Non-pigmented ciliary epithelial cell (primary cell): Measurements from ENCODE around the gene HSPH1.

Source experiments
- DNase-seq: peaks from one replicate; pipeline ENCODE4 v3.0.0-alpha.2; 2010; ENCODE audit warnings: low read depth

Gene HSPH1

DNA sequence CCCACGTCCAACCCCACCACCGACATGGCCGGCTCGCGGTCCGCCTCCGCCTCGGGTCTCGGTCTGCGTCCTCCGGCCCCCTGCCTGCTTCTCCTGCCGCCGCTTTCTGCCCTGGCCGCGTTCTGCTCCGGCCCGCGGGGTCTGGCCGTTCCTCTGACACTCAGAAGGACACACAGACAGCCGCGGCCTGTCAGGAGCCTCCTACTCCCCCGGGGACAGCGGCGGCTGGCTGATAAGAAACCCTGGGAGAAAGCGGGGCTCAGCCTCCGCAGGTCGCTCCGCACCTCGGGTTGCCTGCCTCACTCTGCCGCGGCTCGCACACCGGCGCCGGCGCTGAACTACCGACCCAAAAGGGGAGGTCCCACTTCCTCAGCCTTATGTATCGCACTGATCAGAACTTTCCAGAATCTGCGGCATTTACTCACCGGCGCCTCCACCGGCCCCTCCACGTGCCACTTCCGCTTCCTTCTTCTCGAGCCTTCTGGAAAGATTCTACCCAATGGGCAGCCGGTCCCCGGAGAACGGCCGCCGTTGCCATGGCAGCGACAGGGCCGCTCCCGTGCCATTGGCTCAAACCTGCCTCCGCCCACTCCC is at the start of gene HSPH1:
HSPH1 (minus strand) TSS at position 348 of the 594 bp plus-strand sequence; CDS start at position 26, 322 bp downstream.
- peak; percentile 84 for DNase-seq

DNA sequence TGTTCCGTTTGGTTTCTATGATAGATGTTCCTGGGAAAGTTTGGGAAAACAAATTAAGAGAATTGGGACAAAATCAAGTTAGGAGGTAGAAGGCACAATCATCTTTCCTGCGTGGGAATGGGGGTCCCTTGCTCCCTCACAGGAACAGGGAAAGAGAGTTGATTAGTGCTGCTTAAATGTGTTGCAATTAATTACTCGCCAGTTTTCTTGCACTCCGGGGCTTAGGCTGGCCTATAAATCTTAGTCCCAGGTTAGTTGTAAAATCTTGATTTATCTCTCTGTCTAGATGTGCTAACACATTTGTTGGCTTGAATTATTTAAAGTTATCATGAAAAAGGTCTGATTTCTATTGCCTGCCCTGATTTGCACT is 48.1 kb upstream of the HSPH1 start:
- no peak for DNase-seq

DNA sequence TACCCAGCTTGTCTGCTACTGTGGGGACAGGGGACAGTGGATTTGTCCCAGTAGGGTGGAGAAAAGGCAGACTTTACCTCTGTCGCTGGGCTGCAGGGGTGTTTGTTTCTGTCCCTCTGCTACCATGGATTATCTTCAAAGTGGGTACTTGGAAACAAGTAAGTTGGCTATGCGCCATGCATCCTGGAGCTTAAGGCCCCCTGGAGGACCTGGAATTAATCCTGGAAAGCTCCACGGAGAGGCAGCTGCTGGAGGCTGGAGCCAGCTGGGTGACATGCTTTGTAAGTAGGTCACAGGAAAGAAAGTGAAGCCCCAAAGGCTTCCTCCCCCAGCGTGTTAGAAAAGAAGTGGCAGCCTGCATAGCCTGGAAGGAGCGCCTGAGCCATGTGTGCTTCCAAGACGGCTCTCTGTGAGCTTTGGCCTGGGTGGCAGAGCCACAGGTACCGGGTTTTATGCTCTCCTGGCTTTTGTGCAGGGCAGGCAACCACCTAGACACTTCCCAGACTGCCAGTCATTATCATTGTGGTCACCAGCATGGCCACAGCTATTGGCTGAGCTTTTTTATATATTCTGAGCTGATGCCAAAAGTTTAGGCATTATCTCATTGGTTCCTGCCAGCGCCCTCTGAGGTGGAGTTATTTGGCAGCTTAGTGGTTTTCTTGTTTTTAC is 47.6 kb upstream of the HSPH1 start:
- DNase-seq = no peak

DNA sequence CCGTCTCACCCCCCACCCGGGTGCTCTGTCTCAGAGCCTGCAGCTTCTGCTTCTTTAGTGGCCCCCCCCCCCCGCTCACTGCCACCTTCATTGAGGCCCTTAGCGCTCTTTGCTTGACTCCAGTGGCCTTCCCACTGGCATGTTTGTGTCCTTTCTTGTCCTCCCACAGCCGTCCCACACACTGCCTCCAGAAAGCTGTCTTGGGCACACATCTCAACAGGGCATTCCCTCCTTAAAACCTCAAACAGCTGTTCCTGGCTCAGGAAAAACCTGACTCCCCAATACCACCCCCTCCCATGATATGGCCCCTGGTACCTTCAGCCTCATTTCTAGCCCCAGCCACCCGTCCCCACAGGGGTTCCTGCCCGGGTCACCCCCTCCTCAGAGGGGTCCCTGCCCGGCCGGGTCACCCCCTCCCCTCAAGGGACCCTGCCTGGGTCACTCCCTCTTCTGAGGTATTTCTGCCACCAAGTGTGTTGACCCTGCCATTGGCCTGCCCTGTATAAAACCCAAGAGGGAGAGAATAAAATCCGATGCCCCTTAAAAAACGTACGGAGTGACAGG is 46.9 kb upstream of the HSPH1 start:
- DNase-seq = no peak

DNA sequence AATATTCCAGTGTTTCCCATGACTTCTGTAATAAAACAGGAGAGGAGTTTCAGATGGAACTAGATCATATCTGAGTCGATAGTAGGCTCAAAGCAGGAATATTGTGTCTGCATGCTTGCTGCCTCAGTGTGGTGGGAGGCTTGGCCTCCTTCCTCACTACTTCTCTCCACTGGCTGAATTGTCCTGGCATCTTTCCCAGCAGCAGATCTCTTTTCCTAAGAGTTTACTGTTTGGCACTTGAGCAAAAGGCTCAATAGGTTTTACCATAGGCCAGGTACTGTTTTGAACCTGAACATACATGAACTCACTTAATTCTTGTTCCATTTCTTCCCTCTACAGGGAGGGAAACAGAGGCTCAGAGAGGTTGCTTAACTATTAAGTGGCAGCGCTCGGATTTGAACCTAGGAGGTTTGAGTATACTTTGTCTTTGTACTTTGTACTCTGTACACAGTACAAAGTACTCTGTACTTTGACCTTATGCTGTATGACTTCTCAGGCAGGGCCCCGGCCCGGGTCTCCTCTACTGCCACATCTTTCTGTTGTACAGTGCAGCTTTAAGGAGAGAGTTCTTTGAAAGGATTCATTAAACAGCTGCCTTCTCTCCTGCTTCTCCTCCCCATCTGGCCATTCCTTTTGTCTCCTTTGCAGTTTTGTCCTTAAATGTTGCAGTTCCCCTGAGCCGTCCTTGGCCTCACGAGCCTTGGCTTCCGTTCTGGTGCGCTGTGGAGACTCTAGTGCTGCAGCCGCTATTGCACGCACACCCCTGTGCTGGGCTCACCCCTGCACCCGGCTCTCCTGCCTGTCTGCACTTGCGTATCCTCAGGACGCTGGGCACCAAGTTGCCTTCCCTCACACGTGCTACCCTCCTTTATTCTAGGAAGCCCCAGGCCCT is 46.2 kb upstream of the HSPH1 start:
- no peak for DNase-seq

DNA sequence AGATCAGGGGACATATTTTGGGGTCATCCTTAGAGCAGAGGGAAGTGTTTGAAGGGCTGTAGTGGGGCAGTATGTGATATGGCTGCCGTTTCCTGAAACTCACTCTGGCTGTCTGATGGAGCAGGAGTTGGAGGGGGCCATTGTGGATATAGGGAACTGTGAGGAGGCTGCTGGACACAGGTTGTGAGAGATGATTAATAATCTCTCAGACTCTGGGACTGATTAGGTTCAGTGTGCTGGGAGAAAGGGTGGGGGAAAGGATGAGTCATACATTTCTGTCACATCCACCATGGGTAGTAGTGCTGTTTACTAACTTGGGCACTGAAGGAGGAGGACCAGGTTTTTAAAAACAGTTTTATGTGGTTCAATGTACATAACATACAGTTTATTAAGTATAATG is 42.9 kb upstream of the HSPH1 start:
- peak; percentile 34 for DNase-seq

DNA sequence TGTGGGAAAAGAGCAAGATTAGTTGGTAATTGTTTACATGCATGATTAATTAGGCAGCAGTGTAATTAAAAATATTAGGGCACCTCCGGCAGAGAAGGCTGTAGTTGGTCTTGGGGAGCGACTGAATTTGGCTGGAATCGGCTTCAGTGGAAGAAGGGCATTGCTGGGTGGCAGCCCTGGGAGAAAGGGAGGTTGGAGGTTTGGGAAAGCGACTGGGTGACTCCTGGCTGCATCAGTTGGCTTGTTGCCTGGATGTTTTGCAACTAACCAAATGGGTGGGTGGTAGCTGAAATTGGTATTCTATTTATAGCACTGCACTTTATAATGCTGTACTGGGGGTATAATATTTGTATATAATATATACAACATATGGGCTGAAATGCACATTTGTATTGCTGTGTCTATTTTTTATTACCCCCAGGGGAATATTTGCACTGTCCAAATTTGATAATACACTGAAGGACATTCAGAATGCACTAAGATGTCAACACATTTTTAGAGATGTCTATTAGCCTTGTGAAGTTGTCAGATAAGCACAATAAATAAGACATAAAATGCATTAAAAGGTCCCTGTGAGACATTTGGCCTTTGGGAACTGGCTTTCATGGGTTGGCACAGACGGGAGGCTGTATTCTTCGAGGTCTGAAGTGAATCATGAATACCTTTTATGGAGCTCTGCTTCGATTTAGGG is 39.8 kb upstream of the HSPH1 start:
- DNase-seq = no peak

DNA sequence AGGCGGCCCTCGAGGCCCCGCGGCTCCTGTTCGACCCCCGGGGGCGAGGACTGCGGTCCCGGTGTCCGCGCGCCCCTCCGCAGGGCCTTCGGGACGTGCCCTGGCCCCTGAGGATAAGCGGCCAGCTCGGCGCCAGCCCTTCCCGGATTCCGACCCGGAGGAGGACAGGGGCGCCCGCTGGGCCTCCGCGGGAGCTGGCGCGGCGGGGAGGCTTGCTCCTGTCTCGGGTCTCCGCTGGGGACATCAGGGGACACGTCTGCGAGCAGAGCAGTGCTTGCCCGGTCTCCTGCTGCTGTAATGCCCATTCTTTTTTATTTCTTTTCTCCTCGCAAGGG is 38.9 kb upstream of the HSPH1 start:
- DNase-seq = no peak

DNA sequence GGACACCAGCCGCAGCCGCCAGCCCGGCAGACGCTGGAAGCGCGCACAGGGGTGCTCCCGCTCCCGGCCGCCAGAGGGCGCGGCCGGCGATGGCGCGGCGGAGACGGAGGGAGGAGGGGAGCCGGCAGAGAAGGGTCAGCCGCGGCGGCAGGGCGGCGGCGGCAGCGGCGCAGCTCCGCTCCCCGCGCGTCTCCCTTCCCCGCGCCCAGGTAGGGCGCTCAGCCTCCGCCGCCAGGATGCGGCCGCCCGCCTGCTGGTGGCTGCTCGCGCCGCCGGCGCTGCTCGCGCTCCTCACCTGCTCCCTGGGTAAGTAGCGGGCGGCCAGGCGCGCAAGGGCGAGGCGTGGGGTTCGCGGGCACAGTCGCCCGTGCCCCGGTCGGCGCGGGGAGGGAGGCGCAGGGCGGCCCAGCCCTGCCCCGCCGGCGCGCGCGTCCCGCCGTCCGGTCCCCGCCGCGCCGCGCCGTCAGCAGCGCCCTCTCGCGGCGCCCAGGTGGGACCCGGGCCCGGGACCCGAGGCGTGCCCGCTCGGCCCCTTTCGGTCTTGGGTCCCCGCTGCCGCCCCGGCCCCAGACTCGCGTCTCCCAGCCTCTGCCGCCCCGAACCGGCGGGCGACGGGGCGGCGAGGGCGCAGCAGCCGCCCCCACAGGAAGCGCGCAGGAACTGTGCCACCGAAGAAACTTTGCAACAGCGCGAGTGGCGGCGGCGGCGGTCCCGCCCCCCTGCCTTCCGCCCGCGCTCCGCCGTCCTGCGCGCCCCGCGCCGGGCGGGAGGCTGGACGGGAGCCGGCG is 38.3 kb upstream of the HSPH1 start, which contains the start of gene B3GLCT:
B3GLCT (plus strand) TSS at position 127 of the 788 bp plus-strand sequence; CDS start at position 237, 110 bp downstream.
- DNase-seq = no peak

DNA sequence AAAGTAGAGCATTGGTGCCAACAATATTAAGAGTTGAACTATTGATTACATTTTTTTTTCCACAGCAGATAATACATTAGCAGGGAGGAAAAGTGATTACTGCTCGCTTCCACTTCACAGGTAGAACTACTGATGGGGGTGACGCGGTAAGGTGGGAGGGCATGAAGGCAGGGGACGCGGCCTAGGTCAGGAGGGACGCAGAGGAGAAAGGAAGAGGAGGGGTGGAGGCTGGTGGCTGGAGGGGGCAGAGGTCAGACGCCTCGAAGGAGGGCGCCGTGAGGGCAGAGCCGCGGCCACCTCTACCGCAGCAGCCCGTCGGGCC is 37.8 kb upstream of the HSPH1 start:
- no peak for DNase-seq

DNA sequence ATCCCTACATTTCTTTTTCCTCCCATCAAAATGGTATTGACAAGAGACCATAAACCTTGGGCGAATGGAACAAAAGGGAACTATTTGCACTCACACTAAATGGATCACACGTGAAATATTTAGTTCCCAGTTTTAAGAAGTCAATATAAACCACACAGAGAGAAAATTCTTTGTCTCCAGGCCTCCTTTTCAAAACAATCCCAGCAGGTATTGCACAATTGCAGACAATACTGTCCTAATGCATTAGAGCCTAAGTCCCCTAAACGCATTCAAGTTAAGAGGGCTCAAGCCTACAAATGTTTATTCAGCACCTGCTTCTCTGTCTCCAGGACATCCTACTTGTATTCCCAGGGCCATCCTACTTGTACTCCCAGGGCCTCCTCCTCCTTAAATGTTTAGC is 36.8 kb upstream of the HSPH1 start:
- no peak for DNase-seq

DNA sequence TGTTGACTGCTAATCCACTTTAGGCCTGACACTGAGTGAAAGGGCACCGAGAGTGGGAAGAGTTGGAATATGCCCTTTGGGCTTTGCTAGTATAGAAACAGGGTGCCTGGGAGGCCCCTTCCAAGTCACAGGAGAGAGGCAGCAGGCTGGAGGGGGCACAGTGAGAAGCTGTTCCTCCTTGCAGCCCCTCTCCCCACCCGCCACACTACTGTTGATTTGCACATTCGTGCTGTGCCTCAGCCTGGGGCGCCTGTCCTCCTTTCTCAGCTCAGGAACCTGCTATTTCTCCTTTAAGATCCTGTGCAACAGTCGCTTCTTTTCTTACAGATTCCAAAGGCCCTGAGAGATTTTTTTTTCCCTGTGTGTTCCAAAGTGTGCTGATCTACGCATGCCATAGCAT is 35.3 kb upstream of the HSPH1 start:
- DNase-seq = no peak

DNA sequence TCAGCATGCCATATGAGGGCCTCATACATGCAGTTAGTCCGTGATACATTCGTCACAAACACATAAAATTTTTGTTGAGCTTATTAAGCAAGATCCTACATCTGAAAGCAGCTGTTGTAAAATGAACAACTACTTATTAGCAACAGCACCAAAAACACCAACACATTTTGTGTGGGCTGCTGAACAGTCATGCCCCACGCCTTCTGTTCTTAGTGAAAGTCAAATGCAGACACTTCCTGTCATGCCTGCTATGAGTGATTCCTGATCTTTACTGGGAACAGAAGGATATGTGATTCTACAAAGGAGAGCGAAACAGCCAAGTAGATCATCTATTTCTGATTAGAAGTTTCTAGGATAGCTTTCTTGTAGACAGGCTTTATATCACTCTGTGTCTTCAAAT is 33.9 kb upstream of the HSPH1 start:
- DNase-seq = no peak

DNA sequence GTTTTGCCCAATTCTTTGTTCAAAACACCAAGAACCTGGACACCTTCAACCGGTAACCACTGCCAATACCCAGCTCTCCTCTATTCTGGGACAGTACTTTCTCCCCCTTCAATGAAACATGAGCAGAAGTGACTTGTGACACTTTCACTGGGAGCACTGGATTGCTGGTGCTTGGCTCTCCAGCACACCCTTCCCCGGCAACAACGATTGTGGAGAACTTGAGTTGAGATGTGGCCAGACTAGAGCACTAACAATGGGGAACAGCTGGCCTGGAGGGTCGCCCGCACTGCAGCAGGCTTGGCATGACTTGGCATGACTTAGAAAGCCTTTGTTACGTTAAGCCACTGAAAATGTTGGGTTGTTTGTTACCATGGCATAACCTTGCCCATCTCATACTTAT is 30.6 kb upstream of the HSPH1 start:
- DNase-seq = no peak

DNA sequence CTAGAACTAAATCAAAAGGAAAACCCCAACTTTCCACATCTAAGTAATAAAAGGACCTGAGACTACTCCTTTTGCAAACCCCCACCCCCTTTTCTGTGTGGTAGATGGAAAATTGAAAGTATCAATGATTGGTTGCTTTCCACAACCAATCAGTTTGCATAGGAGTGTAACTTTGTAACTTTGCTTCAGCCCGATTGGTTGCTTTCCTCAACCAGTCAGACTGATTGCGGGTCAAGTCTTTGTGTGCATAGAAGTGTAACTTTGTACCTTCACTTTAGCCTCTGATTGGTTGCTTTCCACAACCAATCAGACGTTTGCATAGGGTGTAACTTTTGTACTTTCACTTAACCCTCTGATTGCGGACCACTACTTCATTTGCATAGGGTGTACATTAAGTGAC is 30.0 kb upstream of the HSPH1 start:
- DNase-seq = no peak

DNA sequence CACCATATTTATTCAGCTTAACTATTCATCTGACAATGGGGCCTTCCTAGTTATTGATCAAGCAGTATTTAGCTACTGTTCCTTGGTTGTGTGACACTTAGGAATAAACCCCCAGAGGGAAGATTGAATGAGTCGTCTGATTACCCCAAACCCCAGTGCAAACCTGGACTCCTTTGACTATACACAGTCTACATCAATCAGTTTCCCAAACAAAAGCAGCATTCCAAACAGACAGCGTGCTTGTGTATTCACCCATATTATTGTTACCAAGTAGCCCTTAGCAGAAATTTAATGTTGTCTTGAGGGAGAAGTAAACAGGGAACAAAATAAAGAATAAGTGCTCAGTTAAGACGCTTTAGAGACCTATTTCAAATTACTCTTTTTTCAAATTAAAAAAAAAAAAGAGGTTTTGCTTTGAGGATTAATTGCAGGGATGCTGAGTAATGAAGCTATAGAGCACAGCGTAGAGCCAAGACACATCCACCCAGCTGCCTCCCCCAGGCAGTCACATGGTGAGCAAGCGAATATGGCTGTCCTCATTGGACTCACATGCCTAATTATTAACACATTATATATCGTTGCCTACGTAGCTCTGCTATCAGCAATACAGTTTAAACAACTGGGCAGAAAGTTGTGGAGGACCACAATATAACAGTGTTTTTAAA is 23.4 kb upstream of the HSPH1 start:
- no peak for DNase-seq

DNA sequence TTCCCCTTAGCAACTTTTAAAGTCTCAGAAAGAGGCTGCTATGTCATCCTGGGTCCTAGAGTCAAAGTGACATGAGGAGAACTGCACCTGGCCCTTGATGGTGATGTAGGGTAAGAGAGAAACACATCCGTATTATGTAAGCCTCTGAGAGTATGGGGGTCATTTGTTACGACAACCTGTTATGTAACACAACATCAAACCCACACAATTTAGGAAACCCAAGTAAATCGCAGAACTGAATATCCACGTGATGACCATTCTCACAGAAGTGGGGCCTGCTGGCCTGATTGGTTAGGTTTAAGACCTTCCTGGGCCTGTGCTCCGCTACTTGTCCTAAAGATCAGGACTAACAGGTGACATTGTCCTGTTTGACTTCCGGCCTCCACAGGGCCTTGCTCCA is 22.7 kb upstream of the HSPH1 start:
- no peak for DNase-seq

DNA sequence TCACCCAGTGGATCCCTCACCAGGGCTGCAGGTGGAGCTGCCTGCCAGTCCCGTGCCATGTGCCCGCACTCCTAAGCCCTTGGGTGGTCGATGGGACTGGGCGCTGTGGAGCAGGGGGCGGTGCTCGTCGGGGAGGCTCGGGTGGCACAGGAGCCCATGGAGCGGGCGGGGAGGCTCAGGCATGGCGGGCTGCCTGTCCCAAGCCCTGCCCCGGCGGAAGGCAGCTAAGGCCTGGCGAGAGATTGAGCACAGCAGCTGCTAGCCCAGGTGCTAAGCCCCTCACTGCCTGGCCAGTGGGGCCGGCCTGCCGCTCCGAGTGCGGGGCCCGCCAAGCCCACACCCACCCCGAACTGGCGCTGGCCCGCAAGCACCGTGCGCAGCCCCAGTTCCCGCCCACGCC is 21.3 kb upstream of the HSPH1 start:
- DNase-seq = no peak

DNA sequence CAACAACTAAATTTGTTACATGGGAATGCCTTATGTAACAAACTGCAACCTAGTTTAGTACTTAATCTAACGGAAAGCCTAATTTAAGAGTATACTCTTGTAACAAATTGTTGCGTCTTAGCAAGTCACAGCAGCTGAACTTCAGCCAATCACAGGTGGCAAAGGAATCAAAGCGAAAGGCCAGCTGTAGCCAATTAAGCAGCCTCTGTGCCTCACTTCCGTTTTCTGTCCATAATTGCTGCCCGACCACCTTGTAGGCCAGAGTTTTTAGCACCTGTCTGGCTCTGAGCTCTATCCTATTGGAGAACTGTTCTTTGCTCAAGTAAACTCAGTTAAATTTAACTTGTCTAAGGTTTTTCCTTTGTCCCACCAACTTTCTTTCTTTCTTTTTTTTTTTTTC is 18.1 kb upstream of the HSPH1 start:
- DNase-seq = no peak

DNA sequence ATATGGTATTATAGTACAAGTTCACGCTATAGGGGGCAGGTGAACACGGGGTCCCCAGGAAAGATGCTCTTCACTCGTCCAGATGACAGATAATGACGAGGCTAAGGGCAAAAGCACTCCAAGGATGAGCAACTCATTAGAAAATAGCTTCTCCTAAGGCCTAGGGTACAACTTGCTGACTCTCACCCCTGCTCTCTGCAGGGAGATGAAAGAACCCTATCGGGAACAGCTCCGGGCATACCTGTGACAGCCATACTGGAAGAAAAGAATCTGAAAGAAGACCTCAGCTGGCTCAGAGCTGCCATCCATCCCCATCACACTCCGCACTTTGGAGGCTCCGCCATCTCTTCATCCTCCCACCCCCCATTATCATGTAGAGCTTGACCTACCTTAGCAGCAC is 17.5 kb upstream of the HSPH1 start:
- no peak for DNase-seq
